Activated T-cell treated with anti-CD3 and anti-CD28 coated beads for 4 hours (primary cell): ENCODE results near the gene CDON.
"Not testable (repeated sequence)": the region's sequence is repeated elsewhere in the genome, so short reads cannot be mapped to it uniquely, and the experiment has no call there.

Source experiments
- DNase-seq: peaks from one replicate; pipeline ENCODE4 v3.0.0-alpha.2; 2020

Gene CDON

GRCh38 chr11:125990244-125990643 is 72.4 kb downstream of the CDON start:
- DNase-seq, result no peak

GRCh38 chr11:125987066-125987641 is 75.5 kb downstream of the CDON start:
- no peak for DNase-seq

DNA sequence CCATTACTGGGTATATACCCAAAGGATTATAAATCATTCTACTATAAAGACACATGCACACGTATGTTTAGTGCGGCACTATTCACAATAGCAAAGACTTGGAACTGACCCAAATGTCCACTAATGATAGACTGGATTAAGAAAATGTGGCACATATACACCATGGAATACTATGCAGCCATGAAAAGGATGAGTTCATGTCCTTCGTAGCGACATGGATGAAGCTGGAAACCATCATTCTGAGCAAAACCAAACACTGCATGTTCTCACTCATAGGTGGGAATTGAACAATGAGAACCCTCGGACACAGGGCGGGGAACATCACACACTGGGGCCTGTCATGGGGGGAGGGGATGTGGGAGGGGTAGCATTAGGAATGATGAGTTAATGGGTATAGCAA is 76.7 kb downstream of the CDON start:
- not testable (repeated sequence) for DNase-seq

DNA sequence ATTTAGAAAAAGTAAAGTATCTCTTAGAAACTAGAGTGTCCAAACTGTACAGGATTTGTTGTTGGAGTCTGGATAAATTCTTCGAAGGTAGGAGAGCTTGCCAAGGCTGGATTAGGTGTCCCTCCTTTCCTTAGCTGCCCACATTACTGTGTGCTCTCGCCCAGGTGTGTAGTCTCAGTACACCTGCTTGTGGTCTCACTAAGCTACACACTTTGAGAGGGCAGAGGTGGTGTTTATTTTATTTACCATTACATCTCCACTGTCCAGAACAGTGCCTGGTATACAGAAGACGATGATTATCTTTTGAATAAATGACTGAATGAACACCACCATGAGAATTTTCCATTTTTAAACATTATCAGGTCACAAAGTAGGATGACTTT is 80.3 kb downstream of the CDON start:
- DNase-seq, result no peak

DNA sequence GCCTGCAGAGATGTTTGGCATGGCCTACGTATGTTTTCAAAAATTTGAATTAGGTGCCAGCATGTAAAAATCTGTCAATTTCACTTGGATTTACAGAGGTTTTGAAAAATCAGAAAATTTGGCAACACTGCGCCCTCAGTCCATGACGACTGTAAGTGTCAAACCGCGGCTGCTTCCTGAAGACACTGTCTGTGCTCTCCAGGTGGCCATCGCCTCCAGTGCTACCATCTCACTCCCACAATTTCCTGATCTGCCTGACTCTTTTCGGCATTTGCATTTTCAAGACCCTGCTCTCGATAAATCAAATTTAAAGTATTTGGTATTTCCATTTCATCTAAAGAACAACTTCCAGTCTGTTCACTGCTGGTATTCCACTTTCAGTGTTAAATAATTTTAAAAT is 82.2 kb downstream of the CDON start:
- DNase-seq, result no peak

- no peak for DNase-seq
These were observed 83.2 kb downstream of the CDON start for GRCh38 chr11:125979511-125979910.

DNA sequence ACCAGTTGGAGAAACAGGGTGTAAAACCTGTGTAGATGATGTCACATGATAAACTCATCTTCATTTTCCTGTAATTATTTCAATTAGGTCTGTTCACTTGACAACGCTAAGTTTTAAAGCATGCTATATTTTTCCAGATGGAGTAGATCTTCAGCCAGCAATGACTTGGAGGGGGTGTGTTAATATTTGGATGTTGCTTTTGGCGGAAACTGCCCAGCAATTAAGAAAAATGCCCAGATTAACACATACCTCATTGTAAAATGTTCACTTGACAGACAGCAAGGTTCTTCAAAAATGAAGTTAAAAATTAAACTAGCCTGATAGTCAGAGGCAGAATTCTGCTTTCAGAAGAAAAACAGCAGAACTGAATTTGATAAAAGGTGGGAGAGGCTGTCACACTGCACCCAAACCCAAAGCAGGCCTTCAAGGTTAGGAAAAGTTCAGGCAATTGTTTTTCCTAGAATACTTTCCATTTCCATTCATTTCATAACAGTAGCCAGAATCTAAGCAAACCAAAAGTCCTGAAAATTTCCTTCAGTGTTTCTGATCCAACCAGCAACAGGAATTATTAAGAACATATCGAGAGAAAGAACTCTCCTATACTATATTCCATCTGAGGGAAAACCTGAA is 83.8 kb downstream of the CDON start:
- DNase-seq, result no peak

DNA sequence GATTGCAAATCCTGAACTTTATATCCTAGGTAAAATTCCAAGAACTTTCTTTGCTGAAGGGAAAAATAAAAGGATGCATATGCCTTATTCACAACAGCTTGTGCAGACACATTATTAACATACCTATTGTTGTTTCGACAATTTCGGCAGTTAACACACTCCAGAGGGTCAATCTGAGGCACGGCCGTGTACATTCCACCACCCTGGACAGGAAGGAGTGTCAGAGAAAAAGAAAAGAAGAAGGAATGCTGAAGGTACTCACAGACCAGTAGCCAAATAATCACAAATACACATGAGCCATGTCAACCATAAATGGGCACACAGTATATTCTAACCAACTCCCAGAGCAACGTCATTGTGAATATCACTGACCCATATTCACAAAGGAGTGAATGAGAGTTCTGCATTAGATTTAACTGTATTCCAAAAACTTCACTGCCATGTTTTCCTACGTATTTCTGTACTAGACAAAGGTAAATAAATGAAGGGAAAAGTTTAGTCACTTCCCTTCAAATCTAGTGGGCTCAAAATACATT is 84.4 kb downstream of the CDON start:
- DNase-seq, result no peak

- DNase-seq, result no peak
These were observed 85.3 kb downstream of the CDON start for GRCh38 chr11:125977333-125977732.

GRCh38 chr11:125976156-125976555 is 86.5 kb downstream of the CDON start:
- no peak for DNase-seq

DNA sequence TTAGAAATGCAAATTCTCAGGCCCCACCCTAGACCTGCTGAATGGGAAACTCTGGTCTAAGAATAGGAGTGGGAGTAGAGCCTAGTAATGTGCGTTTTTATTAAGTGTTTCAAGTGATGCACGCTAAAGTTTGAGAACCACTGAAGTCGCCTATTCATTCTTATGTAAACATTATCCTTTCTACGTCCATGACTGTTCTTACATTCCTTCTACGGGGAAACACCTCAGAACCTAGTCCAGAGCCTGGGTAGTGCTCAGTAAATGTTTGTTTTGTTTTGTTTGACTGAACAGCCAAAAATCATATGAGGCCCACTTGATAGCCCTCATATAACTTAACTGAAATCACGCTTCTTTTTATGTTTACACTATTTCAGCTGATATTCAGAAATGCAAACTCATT is 87.0 kb downstream of the CDON start:
- no peak for DNase-seq

DNA sequence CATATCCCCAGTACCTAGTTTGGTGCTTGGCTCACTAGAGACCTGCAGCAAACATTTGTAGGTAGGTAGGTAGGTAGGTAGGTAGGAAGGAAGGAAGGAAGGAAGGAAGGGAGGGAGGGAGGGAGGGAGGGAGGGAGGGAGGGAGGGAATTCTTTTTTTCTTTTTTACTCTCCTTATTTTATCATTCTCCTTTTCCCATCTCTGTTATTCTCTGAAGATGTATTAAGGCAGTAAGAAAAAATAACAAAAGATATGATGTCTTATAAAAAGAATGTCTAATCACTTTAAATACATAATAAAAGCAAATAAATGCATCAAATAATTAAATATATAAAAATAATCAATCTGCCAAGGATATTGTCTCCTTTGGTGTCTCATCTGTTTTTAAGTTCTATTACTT is 88.4 kb downstream of the CDON start:
- DNase-seq, result no peak

DNA sequence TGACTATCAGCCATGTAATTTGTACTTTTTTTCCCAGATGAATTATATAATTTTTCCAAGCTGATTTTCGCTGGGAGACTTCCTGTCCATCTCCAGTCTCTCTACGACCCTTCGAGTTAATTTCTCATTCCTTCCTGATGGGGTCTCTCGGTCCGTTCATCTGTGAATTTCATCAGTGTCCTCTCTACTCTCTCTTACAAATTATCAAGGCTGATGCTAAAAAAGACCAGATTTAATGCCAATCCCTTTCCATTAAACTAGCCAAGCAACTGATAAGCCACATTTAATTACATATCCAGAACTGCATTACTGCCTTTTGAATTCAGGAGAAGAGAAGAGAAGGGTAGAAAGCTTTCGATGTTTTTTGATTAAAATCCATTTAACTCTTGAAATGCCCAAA is 91.0 kb downstream of the CDON start:
- DNase-seq, result no peak

GRCh38 chr11:125968354-125968753 is 94.3 kb downstream of the CDON start:
- no peak for DNase-seq

DNA sequence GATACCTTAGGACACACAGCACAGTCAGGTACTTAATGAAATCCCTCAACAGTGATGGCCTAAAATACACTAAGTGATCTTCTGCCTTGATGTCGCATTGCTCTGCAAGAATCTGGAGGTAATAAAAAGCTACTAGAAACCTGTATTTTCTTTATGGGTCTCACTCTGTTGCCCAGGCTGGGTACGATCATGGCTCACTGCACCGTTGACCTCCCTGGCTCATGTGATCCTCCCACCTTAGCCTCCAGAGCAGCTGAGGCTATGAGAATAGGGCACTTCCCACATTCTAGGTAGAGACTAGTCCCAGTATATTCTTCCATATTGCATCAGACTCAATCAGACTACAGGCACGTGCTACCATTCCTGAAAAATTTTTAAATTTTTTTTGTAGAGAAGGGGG is 95.2 kb downstream of the CDON start:
- DNase-seq, result no peak

DNA sequence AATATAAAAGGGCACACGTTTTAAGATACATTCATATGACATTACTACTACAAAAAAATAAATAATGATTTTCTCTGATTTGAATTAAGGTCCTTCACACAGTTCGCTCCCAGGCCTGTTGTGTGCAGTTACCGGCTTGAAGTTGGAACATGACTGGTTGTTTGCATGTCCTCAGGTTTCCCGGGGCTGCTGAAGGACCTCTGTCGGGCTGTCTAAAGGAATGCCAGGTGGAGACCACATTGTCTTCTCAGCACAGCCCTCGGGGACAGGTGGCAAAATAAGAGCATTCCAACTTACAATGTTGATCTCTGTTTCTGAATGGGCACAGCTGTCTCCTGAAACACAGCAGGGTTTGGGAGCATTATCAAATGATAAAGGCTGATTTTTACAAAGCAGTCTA is 101.9 kb downstream of the CDON start:
- DNase-seq, result no peak

- no peak for DNase-seq
These were observed 102.7 kb downstream of the CDON start for GRCh38 chr11:125959931-125960330.

DNA sequence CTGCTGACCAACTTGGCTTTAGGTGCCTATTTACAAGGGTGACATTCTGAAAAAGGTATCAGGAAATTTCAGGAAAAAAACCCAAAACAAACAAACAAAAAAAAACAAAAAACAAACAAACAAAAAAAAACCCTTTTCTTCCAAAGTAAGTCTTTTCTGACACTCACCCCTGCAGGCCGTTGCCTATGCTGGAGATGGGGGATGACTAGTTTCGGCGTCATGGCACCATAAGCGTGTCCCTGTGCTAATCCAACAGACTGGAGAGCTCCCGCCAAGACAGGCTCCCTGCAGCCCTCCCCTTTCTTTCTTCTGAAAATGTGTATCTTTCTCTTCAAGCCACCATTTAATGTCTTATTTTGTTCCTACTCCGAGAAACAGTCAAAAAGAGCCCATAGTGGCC is 103.2 kb downstream of the CDON start:
- no peak for DNase-seq

- DNase-seq, result no peak
These were observed 103.7 kb downstream of the CDON start for GRCh38 chr11:125958872-125959400.

DNA sequence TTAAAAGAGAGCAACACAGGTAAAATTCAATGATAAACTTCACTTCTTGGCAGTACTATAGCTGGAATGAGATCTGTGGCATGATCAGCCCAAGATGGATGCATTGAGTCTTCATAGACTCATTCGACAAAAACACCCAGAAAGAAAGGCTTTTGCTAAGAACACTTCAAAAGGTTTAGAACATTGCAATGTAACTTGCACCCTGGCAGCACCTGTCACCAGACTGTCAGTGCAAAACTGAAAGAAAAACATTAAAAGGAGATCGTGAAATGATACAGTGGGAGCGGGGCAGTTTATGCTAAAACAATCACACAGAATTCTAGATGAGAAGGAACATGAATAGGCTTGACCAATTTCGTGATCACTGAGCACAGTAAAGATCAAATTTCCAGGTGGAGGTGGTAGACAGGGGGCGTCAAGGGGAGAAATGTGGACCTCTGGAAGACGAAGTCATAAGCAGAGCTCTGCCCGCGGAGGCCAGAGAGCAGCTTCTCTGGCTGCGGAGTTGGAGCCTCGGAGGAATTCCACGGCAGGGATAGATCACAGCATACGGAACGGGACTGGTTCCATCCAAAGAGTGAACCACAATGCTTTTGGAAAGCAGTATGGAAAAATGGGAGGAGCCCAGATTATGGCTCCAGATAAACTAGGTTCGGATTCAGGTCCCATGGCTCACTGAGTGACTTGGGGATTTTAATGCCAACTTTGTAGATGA is 104.9 kb downstream of the CDON start:
- DNase-seq, result no peak

GRCh38 chr11:125956391-125957134 is 106.1 kb downstream of the CDON start:
- DNase-seq, result no peak

DNA sequence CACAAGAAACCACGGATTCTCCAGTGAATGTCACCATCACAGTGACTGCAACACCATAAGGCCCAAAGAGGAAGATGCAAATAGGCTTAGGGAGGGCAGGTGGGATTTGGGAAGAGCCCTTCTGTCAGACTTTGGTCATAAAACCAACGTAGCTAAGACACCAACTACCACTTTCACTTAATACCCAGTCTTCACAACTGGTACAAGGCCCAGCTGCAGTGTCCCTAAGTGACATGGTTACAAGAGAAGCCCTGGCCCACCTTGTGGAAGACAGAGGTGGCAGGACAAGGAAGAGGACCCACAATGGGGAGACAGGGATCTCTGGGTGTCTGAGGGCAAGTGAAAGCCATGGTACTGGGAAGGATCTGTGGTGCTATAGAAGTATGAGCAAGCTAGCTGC is 106.8 kb downstream of the CDON start:
- DNase-seq, result no peak

GRCh38 chr11:125954945-125955640 is 107.6 kb downstream of the CDON start:
- DNase-seq, result no peak
